Adrenal gland (tissue), 12 donors: ENCODE data around the gene SMIM29. TPM values are rescaled to one million over a fixed set of nuclear protein-coding genes. Genes with fewer than 3 reads are reported as not detected.

Source experiments
- DNase-seq, 7 donors: peaks; one replicate each; pipeline ENCODE4 v3.0.0-alpha.2; 2019 to 2020
- H3K27ac ChIP-seq, 5 donors: fragments of 200-600 bp; sonication (generic) in 4 of 5; 1 replicate in 3 of 5; 2 replicates in 2 of 5; pipeline versions ENCODE4 v1.5.1 to v1.8.0; 2016 to 2020; ENCODE audit warnings: mild to moderate bottlenecking in 1 of 5
- H3K27me3 ChIP-seq: fragments of 200-600 bp; 2 replicates; pipeline ENCODE4 v1.8.0; 2021
- H3K36me3 ChIP-seq, 2 donors: fragments of 200-600 bp; replicated peaks in 1 of 2; 1 replicate in 1 of 2; 2 replicates in 1 of 2; pipeline versions ENCODE4 v1.5.1 to v1.8.0; 2018 to 2022
- H3K4me1 ChIP-seq, 2 donors: fragments of 200-600 bp; replicated peaks in 1 of 2; 1 replicate in 1 of 2; 2 replicates in 1 of 2; pipeline versions ENCODE4 v1.5.1 to v1.8.0; 2018 to 2021
- H3K4me3 ChIP-seq, 4 donors: fragments of 200-600 bp; sonication (generic) in 3 of 4; one replicate each; pipeline ENCODE4 v1.5.1; 2016 to 2018
- H3K9me3 ChIP-seq, 3 donors: fragments of 200-600 bp; sonication (generic) in 1 of 3; replicated peaks in 1 of 3; 1 replicate in 2 of 3; 2 replicates in 1 of 3; pipeline versions ENCODE4 v1.5.1 to v1.8.0; 2016 to 2021
- CTCF ChIP-seq, 6 experiments: fragments of 450-650 bp in 4 of 6; fragments of 200-600 bp in 2 of 6; sonication (generic) in 1 of 6; IDR thresholded peaks; 1 replicate in 5 of 6; 2 replicates in 1 of 6; pipeline versions ENCODE4 v1.5.1 to v1.8.0; 2016 to 2021; ENCODE audit warnings: antibody characterized with exemption in 6 of 6, mild to moderate bottlenecking in 2 of 6, moderate library complexity in 1 of 6
- POLR2A ChIP-seq, 2 donors: fragments of 450-650 bp; IDR thresholded peaks; one replicate each; pipeline ENCODE4 v1.6.1; 2017; ENCODE audit warnings: antibody characterized with exemption in 2 of 2, mild to moderate bottlenecking in 2 of 2, moderate library complexity in 1 of 2
- WGBS, 4 donors: extraction: QIAGEN DNeasy Blood & Tissue Kit in 2 of 4; methylation state at CpG; one replicate each; pipeline versions ENCODE4 v1.1.5 to v1.1.7; 2013 to 2017; 5-methylcytosine and 5-hydroxymethylcytosine counted together
- intact Hi-C, 2 donors: fragments of 100-400 bp; cut with DNase I; formaldehyde crosslinking; loops; one replicate each; pipeline versions ENCODE4 v1.14.1 to v1.15.0; 2022 to 2023
- microRNA-seq, 3 donors: library from miRNA; unstranded; fragments of <30 nt; microRNA quantifications; one replicate each; pipeline ENCODE4, GENCODE V29; 2017 to 2020
- polyA plus RNA-seq, 3 donors: library from polyadenylated mRNA; stranded (reverse); fragments of 200-250 nt in 2 of 3; fragments of 350-450 nt in 1 of 3; fragmentation: Illumina TruSeq in 1 of 3; extraction: RNeasy Lipid Tissue Mini Kit (QIAGEN cat#74804) in 1 of 3; gene quantifications; one replicate each; pipeline ENCODE4 v1.2.3, GENCODE V29; 2013 to 2014
- small RNA-seq, 2 donors: library from RNA; depleted of rRNA; stranded (forward); fragments of <200 nt; gene quantifications; one replicate each; pipeline ENCODE3, GENCODE V24; 2016
- total RNA-seq, 9 donors: library from RNA; depleted of rRNA in 4 of 9; stranded (reverse); fragments of >200 nt in 4 of 9; fragments of 120-200 nt in 1 of 9; fragmentation: NEBNext Ultra II Directional in 1 of 9; extraction: Animal tissue kit (Norgen Biotek cat#: 25700) in 1 of 9; gene quantifications; one replicate each; pipeline versions ENCODE4 v1.1.0 to v1.2.4, GENCODE V29; 2013 to 2023
- donor health status: healthy with polysubstance abuse.
- donor health status: Bipolar disorder and iron deficiency.
- donor health status: DM: yes; HTN: yes; CAD: no.
- donor health status: DM: no; HTN: no; CAD: no.
- donor health status: DM: no; HTN: no; CAD: no.
- donor health status: DM: yes; HTN: yes; CAD: no.

The SMIM29 gene
- total and polyA plus RNA-seq, 12 donors: 9.7 to 122 (median 33.2) TPM

GRCh38 chr6:34201455-34202107 lies 47.2 kb downstream of the SMIM29 start:
- intact Hi-C loops: no loop called here
- no peaks in the 10 kb centered on the region for H3K36me3 ChIP-seq
- no peaks in the 10 kb centered on the region for H3K9me3 ChIP-seq
- 78 to 90% (median 89%) methylated on average over 4 of the region's 4 CpGs for WGBS, 4 donors
- no peak for DNase-seq
- H3K4me3 ChIP-seq: no peak overlapping the region
- H3K27ac ChIP-seq: no peak overlapping the region
- no peak for TF ChIP-seq POLR2A (IDR thresholded peaks at IDR 0.05)
- no peak for TF ChIP-seq CTCF (IDR thresholded peaks at IDR 0.05)
- no peaks in the 10 kb centered on the region for H3K27me3 ChIP-seq
- H3K4me1 ChIP-seq: no peaks in the 10 kb centered on the region

GRCh38 chr6:34200340-34200971 lies 48.4 kb downstream of the SMIM29 start:
- no peaks in the 10 kb centered on the region for H3K4me1 ChIP-seq
- H3K36me3 ChIP-seq: no peaks in the 10 kb centered on the region
- H3K27ac ChIP-seq: no peak overlapping the region
- no peak overlapping the region for H3K4me3 ChIP-seq
- WGBS, 4 donors: 56 to 76% (median 71%) methylated on average over 3 to 5 of the region's 5 CpGs
- intact Hi-C loops: no loop called here
- no peaks in the 10 kb centered on the region for H3K27me3 ChIP-seq
- no peak for TF ChIP-seq CTCF (IDR thresholded peaks at IDR 0.05)
- TF ChIP-seq POLR2A (IDR thresholded peaks at IDR 0.05): no peak
- no peaks in the 10 kb centered on the region for H3K9me3 ChIP-seq
- no peak for DNase-seq

GRCh38 chr6:34196833-34197195 lies 52.0 kb downstream of the SMIM29 start:
- TF ChIP-seq POLR2A (IDR thresholded peaks at IDR 0.05) (no peak), CTCF (IDR thresholded peaks at IDR 0.05) (no peak)
- Histone ChIP-seq H3K4me3 (peak overlapping the region in 2 of 4 donors; percentile 48 to 54), H3K36me3 (no peaks in the 10 kb centered on the region), H3K9me3 (no peaks in the 10 kb centered on the region), H3K4me1 (no peaks in the 10 kb centered on the region), H3K27me3 (no peaks in the 10 kb centered on the region), H3K27ac (no peak overlapping the region)
- 48 to 82% (median 55%) methylated on average over 2 to 10 of the region's 10 CpGs for WGBS, 4 donors
- no peak for DNase-seq
- intact Hi-C loops: loop anchor here (5.0 to 10.0 kb wide), 4 partner anchors 35 to 408 kb away; no protein-coding TSS in a partner anchor

Small RNA genes lying within 50 kb of the gene (microRNA-seq; reads per million reads assigned to microRNA genes)
- 0 reads per million in 3 donors for gene MIR6835

Small RNA genes lying within 50 kb of the gene (small RNA-seq; reads per million reads assigned to genes)
- gene MIR6835: 0 reads per million in 2 donors

Other genes with a start within 250 kb of the SMIM29 start
- under 1 TPM in 1 of 9 donors, not detected in 8; 0.06 TPM for gene GRM4, start 102.9 kb downstream of the SMIM29 start, total RNA-seq
- gene GRM4, start 102.9 kb downstream of the SMIM29 start, polyA plus RNA-seq: not detected
- 10 to 100 TPM in 6 of 9 donors, 1 to 10 TPM in 3; 3.6 to 27.0 (median 12.2) TPM for gene HMGA1, start 12.1 kb downstream of the SMIM29 start, total RNA-seq
- 10 to 100 TPM in 1 of 3 donors, 1 to 10 TPM in 2; 6.6 to 13.3 (median 7.1) TPM for gene HMGA1, start 12.1 kb downstream of the SMIM29 start, polyA plus RNA-seq
- gene NUDT3, start 143.7 kb upstream of the SMIM29 start, total RNA-seq: 10 to 100 TPM; 34.3 to 56.3 (median 45.2) TPM
- gene NUDT3, start 143.7 kb upstream of the SMIM29 start, polyA plus RNA-seq: 10 to 100 TPM; 18.2 to 24.2 (median 22.9) TPM
- 1,000 to 10,000 TPM; 1,048 to 3,093 (median 2,202) TPM for gene RPS10, start 177.1 kb upstream of the SMIM29 start, total RNA-seq
- 1,000 to 10,000 TPM in 2 of 3 donors, 100 to 1,000 TPM in 1; 937 to 2,565 (median 2,238) TPM for gene RPS10, start 177.1 kb upstream of the SMIM29 start, polyA plus RNA-seq
- 1 to 10 TPM in 3 of 9 donors, under 1 TPM in 4, not detected in 2; 0.19 to 2.9 (median 0.68) TPM for gene PACSIN1, start 217.1 kb upstream of the SMIM29 start, total RNA-seq
- 1 to 10 TPM in 1 of 3 donors, under 1 TPM in 2; 0.68 to 1.0 (median 0.77) TPM for gene PACSIN1, start 217.1 kb upstream of the SMIM29 start, polyA plus RNA-seq